A673 (cell line): ENCODE data around the gene TMEM164. TPM values are rescaled to one million over a fixed set of nuclear protein-coding genes. Genes with fewer than 3 reads are reported as not detected.

Source experiments
- BruUV-seq: library from RNA; stranded (reverse); fragments of 400-500 nt; replicated peaks from 2 replicates; lab custom pipeline; 2021; lab: Mats Ljungman, UMichigan
- CTCF ChIA-PET: fragments of 300-600 bp; sonication (Branson Sonifier 250); formaldehyde crosslinking; loops from one replicate; lab custom pipeline; 2022; ENCODE audit warnings: antibody characterized with exemption; lab: Charles Lee
- POLR2A ChIA-PET: fragments of 300-600 bp; sonication (Branson Sonifier 250); formaldehyde crosslinking; loops from one replicate; lab custom pipeline; 2022; ENCODE audit warnings: antibody characterized with exemption; ENCODE audit not compliant: low non-redundant PET; lab: Charles Lee
- DNase-seq: peaks from one replicate; pipeline ENCODE4 v3.0.0-alpha.2; 2015; ENCODE audit warnings: low spot score
- H3K27ac ChIP-seq: fragments of 200-600 bp; sonication (generic); 2 replicates; pipeline ENCODE4 v1.5.1; 2016; ENCODE audit warnings: mixed run types, low read depth, mild to moderate bottlenecking, mixed read lengths, antibody characterized with exemption, low read length; ENCODE audit not compliant: poor library complexity, severe bottlenecking
- H3K27me3 ChIP-seq: fragments of 200-600 bp; sonication (generic); replicated peaks from 2 replicates; pipeline ENCODE4 v1.6.1; 2017; ENCODE audit warnings: mixed run types, low read depth, mild to moderate bottlenecking, mixed read lengths, antibody characterized with exemption, low read length; ENCODE audit not compliant: insufficient read depth, poor library complexity
- H3K36me3 ChIP-seq: fragments of 200-600 bp; sonication (generic); 2 replicates; pipeline ENCODE4 v1.6.1; 2016; ENCODE audit warnings: mixed run types, mild to moderate bottlenecking, mixed read lengths, antibody characterized with exemption, low read length; ENCODE audit not compliant: insufficient read depth, poor library complexity, severe bottlenecking
- H3K4me1 ChIP-seq: fragments of 200-600 bp; sonication (generic); 2 replicates; pipeline ENCODE4 v1.6.1; 2017; ENCODE audit warnings: mixed run types, mild to moderate bottlenecking, mixed read lengths, antibody characterized with exemption, low read length; ENCODE audit not compliant: insufficient read depth, poor library complexity, severe bottlenecking
- H3K4me3 ChIP-seq: fragments of 200-600 bp; sonication (generic); 2 replicates; pipeline ENCODE4 v1.5.1; 2016; ENCODE audit warnings: low read depth, mixed run types, mild to moderate bottlenecking, mixed read lengths, low read length; ENCODE audit not compliant: poor library complexity, severe bottlenecking
- H3K9me3 ChIP-seq: fragments of 200-600 bp; sonication (generic); 2 replicates; pipeline ENCODE4 v1.6.1; 2016; ENCODE audit warnings: mixed run types, low read depth, mild to moderate bottlenecking, mixed read lengths, antibody characterized with exemption, low read length; ENCODE audit not compliant: poor library complexity, severe bottlenecking
- EZH2 ChIP-seq: fragments of 200-600 bp; sonication (generic); IDR thresholded peaks from 2 replicates; pipeline ENCODE4 v1.6.1; 2017; ENCODE audit warnings: borderline replicate concordance, low read depth, mild to moderate bottlenecking, mixed read lengths, antibody characterized with exemption, low read length; ENCODE audit not compliant: poor library complexity, severe bottlenecking
- intact Hi-C: fragments of 100-400 bp; cut with micrococcal nuclease; formaldehyde crosslinking; loops from one replicate; pipeline ENCODE4 v1.10.0; 2022; ENCODE audit not compliant: unreplicated experiment
- total RNA-seq: library from RNA; stranded (reverse); gene quantifications from 2 replicates; pipeline ENCODE4 v1.2.3, GENCODE V29; 2021
- TF ChIP-seq, protein P1 (sequence below): fragments of 300-800, 200-600 bp; sonication (generic); conservative IDR thresholded peaks from 2 replicates; pipeline ENCODE4 v1.5.1; 2017; ENCODE audit warnings: low read depth, mild to moderate bottlenecking, antibody characterized with exemption, low read length, moderate library complexity, mixed read lengths

Gene TMEM164
- total RNA-seq, 1 experiment from 2014 or later: 26.5 TPM

DNA sequence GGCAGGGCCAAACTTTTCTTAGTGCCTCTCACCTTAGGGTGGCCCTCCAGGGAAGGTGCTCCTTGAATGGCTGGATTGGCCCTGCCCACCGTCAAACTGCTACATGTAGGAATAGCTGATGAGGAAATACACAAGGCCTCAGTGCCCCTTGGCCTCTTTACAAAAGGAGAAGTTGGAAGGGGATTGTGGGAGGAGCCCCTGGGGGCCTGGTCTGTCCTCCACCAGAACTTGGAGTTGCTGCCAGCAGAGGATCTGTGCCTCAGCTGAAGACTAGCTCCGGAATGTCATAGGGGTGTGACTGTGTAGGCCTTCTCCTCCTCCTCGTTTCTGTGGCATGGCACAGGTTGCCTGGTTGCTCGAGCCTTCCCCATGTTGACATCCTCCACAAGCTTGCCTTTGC lies 172.2 kb downstream of the TMEM164 start:
- Histone ChIP-seq H3K4me3 (no peak overlapping the region), H3K9me3 (no peaks in the 10 kb centered on the region), H3K27ac (no peak overlapping the region), H3K27me3 (no peaks in the 10 kb centered on the region), H3K36me3 (no peaks in the 10 kb centered on the region), H3K4me1 (peaks cover 9% of the 10 kb centered on the region)
- ChIA-PET POLR2A (no interaction called here), CTCF (no interaction called here)
- TF ChIP-seq, protein P1, sequence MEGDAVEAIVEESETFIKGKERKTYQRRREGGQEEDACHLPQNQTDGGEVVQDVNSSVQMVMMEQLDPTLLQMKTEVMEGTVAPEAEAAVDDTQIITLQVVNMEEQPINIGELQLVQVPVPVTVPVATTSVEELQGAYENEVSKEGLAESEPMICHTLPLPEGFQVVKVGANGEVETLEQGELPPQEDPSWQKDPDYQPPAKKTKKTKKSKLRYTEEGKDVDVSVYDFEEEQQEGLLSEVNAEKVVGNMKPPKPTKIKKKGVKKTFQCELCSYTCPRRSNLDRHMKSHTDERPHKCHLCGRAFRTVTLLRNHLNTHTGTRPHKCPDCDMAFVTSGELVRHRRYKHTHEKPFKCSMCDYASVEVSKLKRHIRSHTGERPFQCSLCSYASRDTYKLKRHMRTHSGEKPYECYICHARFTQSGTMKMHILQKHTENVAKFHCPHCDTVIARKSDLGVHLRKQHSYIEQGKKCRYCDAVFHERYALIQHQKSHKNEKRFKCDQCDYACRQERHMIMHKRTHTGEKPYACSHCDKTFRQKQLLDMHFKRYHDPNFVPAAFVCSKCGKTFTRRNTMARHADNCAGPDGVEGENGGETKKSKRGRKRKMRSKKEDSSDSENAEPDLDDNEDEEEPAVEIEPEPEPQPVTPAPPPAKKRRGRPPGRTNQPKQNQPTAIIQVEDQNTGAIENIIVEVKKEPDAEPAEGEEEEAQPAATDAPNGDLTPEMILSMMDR: no peak
- TF ChIP-seq EZH2: no peak
- BruUV-seq: no TSS peak
- intact Hi-C loops: no loop called here
- DNase-seq: no peak

DNA sequence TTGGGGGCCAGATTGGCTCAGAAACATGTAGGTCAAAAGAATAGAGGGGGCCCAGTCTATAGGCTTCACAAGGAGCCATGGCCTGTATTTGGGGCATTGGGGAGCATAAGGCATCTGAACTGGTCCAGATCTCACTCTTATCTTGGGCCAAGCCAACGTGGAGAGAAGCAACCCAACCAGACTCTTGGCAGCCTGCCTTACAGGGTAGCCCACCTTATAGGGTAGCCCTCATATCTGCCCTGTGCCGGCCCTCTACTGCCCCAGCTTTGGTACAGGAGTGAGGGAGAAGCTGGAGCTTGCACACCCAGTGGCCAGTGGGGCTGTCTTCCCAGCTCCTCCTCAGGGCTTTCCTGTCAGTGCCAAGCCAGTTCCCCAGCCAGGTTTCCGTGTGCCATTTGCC lies 172.8 kb downstream of the TMEM164 start:
- no peaks in the 10 kb centered on the region for H3K36me3 ChIP-seq
- no peak for DNase-seq
- H3K27me3 ChIP-seq: no peaks in the 10 kb centered on the region
- ChIA-PET POLR2A (no interaction called here), CTCF (no interaction called here)
- H3K4me1 ChIP-seq: peaks cover 9% of the 10 kb centered on the region
- H3K9me3 ChIP-seq: no peaks in the 10 kb centered on the region
- TF ChIP-seq, protein P1: no peak
- no peak for TF ChIP-seq EZH2
- intact Hi-C loops: no loop called here
- H3K4me3 ChIP-seq: no peak overlapping the region
- H3K27ac ChIP-seq: no peak overlapping the region
- no TSS peak for BruUV-seq

DNA sequence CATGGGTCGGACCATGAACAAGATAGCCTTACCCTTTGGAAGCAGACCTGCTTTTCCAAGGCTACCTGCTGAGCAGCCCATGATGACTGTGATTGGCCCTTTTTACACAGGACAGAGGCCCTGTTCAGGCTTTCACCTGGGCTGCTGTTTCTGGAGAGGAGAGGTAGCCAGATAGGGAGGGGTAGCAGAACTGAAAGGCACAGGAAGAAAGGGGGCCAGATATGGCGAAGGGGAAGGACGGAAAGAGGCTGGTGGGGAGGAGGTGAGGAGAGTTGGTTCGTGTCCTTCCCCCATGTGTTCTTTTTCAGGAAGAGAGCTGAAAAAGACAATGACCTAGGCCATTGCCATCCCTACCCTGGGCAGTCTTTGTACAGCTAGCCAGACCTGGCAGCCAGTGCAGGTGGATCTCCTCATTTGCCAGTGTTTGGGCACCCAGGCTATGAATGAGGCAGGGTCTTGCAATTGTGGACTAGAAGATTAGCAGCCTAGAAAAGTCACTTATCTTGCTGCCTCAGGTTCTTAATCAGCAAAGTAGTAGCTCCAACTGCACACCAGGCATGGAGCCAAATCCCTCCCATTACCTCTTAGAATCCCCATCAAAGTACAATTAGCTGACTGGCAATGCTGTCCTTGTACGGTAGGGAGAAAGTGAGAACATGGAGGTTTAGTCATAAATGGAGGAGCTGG lies 175.4 kb downstream of the TMEM164 start:
- ChIA-PET CTCF (no interaction called here), POLR2A (interaction anchor here (0.6 kb wide), 1 partner anchor 97 kb away, joined by 4 read pairs; no protein-coding TSS in a partner anchor)
- no peak overlapping the region for H3K27ac ChIP-seq
- no TSS peak for BruUV-seq
- intact Hi-C loops: no loop called here
- no peaks in the 10 kb centered on the region for H3K9me3 ChIP-seq
- H3K4me1 ChIP-seq: peaks cover 9% of the 10 kb centered on the region
- no peaks in the 10 kb centered on the region for H3K36me3 ChIP-seq
- H3K4me3 ChIP-seq: no peak overlapping the region
- no peaks in the 10 kb centered on the region for H3K27me3 ChIP-seq
- TF ChIP-seq, protein P1: no peak
- peak; percentile 60 for DNase-seq
